Measurements from ENCODE around the gene LAMC1. TPM values are rescaled to one million over a fixed set of nuclear protein-coding genes. Genes with fewer than 3 reads are reported as not detected.

The LAMC1 gene
- 122 and 162 TPM in 2 replicates for total RNA-seq

DNA sequence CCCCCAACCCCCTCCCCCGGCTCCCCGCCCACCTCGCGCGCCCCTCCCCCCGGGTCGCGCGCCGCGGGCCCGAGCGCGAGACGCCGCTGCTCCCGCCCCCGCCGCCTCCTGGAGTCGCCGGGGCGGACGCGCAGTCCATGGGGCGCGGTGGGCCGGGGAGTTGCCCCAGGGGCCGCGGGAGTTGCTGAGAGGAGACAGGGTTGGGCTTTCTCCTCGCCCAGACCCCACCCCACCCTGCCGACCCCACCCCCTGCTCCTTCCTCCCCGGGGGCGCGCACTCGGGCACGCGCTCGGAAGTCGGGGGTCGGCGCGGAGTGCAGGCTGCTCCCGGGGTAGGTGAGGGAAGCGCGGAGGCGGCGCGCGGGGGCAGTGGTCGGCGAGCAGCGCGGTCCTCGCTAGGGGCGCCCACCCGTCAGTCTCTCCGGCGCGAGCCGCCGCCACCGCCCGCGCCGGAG, at the start of gene LAMC1:
TSS of gene LAMC1 (plus strand) at position 275 of the 455 bp plus-strand sequence. CDS start 297 bp downstream, outside the sequence.
- no peak for DNase-seq (ENCODE audit: low read depth)
- TF ChIP-seq, protein P1, sequence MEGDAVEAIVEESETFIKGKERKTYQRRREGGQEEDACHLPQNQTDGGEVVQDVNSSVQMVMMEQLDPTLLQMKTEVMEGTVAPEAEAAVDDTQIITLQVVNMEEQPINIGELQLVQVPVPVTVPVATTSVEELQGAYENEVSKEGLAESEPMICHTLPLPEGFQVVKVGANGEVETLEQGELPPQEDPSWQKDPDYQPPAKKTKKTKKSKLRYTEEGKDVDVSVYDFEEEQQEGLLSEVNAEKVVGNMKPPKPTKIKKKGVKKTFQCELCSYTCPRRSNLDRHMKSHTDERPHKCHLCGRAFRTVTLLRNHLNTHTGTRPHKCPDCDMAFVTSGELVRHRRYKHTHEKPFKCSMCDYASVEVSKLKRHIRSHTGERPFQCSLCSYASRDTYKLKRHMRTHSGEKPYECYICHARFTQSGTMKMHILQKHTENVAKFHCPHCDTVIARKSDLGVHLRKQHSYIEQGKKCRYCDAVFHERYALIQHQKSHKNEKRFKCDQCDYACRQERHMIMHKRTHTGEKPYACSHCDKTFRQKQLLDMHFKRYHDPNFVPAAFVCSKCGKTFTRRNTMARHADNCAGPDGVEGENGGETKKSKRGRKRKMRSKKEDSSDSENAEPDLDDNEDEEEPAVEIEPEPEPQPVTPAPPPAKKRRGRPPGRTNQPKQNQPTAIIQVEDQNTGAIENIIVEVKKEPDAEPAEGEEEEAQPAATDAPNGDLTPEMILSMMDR (conservative IDR thresholded peaks at IDR 0.05; ENCODE audit: low read depth, low read length) = no peak
- peak within 1 kb of the TSS; percentile 82 for H3K4me3 ChIP-seq (ENCODE audit: low read depth, low read length)

DNA sequence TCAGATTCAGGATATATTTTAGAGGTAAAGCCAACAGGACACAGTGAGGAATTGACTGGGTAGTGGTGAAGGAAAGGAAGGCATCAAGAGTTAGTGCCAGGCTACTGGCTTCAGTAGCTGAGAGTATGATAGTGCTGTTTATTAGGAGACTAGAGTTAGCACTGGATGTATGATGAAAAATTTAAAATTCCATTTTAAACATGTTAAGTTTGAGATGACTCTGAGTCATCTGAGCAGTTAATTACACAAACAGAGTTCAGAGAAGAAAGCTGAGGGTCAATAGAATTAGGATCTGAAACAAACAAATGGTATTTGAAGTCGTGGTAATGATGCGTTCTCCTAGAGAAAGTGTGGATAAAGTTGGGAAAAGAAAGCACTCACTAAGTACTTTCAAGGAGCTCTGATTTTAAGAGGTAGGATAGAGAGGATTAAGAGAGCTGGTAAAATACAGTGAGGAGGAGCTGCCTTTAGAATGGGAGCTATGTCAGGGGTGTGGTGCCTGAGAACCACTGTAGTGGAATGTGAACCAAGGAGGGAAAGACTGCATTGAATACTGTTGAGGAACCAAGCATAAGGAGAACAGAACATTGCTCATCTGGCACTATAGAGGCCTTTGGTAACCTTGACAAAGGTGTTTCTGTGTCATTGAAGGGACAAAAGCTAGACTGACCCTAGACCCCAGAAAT, 48.6 kb upstream of the LAMC1 start:
- no peak for DNase-seq (ENCODE audit: low read depth)
- no peak overlapping the region for H3K4me3 ChIP-seq (ENCODE audit: low read depth, low read length)
- TF ChIP-seq, protein P1 (conservative IDR thresholded peaks at IDR 0.05; ENCODE audit: low read depth, low read length) = no peak

DNA sequence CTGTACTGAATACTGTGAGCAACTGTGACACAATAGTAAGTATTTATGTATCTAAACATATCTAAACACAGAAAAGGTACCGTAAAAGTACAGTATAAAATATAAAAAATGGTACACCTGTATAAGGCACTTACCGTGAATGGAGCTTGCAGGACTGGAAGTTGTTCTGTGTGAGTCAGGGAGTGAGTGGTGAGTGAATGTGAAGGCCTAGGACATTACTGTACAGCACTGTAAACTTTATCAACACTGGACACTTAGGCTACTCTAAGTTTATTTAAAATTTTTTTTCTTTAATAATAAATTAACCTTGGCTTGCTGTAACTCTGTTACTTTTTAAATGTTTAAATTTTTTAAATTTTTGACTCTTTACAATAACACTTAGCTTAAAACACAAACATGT, 45.7 kb upstream of the LAMC1 start:
- no peak overlapping the region for H3K4me3 ChIP-seq (ENCODE audit: low read depth, low read length)
- TF ChIP-seq, protein P1 (conservative IDR thresholded peaks at IDR 0.05; ENCODE audit: low read depth, low read length) = no peak
- no peak for DNase-seq (ENCODE audit: low read depth)

DNA sequence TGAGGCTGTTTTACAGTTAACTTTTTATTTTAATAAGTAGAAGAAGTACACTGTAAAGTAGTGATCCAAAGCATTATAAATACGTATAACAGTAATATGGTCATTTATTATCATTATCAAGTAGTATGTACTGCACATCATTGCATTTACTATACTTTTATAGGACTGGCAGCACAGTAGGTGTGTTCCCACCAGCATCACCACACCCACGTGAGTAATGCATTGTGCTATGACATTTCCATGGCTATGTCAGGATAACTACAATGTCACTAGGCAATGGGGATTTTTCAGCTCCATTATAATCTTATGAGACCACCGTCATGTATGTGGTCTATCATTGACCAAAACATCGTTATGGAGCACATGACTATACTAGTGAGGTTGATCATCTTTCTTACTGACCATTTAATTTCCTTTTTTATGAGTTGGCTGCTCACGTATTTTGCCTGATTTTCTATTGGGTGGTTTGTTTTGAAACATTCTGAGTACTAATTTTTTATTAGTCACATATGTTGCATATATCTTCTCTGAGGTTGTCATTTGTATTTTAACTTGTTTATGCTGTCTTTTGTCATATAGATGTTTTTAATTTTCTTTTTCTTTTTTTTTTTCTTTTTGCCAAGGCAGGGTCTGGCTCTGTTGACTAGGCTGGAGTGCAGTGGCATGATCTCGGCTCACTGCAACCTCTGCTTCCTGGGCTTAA, 44.9 kb upstream of the LAMC1 start:
- DNase-seq (ENCODE audit: low read depth) = no peak
- H3K4me3 ChIP-seq (ENCODE audit: low read depth, low read length) = no peak overlapping the region
- TF ChIP-seq, protein P1 (conservative IDR thresholded peaks at IDR 0.05; ENCODE audit: low read depth, low read length) = no peak

DNA sequence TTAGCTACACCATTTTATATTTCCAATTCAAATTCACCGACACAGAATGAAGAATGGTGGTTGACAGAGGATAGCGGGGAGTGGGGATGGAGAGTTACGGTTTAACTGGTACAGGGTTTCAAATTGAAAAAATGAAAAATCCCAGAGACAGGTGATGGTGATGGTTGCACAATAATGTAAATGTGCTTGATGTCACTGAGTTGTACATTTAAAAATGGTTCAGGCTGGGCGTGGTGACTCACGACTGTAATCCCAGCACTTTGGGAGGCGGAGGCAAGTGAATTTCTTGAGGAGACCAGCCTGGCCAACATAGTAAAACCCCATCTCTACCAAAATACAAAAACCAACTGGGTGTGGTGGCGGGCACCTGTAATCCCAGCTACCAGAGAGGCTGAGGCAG, 39.1 kb upstream of the LAMC1 start:
- no peak for DNase-seq (ENCODE audit: low read depth)
- TF ChIP-seq, protein P1 (conservative IDR thresholded peaks at IDR 0.05; ENCODE audit: low read depth, low read length) = no peak
- H3K4me3 ChIP-seq (ENCODE audit: low read depth, low read length) = no peak overlapping the region

DNA sequence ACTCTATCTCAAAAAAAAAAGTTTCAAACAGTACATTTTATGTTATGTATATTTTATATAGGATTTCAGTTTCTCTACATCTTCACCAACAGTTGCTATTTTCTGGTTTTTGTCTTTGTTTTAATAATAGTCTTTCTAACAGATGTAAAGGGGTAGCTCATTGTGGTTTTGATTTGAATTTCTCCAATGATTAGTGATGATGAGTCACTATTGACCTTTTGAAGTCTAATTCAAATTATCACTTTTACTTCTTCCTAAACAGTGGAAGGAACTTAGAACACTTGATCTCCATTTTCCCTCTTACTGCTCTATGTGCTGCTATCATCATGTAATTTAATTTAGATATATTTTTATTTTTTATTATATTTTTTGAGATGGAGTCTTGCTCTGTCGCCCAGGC, 38.6 kb upstream of the LAMC1 start:
- TF ChIP-seq, protein P1 (conservative IDR thresholded peaks at IDR 0.05; ENCODE audit: low read depth, low read length) = no peak
- no peak for DNase-seq (ENCODE audit: low read depth)
- no peak overlapping the region for H3K4me3 ChIP-seq (ENCODE audit: low read depth, low read length)
